ENCODE measurements around the gene C4BPA.

The C4BPA gene

DNA sequence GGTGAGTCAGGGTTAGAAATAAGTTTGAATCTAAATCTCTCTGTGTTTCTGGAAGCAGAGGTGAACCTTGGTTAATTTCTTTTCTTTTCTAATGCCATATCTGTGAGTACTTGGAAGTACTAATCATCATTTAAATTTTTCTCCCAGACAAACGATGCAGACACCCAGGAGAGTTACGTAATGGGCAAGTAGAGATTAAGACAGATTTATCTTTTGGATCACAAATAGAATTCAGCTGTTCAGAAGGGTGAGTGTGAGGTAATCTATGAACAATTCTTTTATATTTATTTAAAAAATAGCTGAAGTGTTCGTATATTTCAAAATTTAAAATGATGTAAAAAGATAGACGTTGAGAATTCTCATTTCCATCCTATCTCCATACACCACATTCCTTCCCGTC lies 11.2 kb downstream of the C4BPA start:
- Histone ChIP-seq H3K9me2 (replicated peaks; ENCODE audit: low read depth, low read length) (no peaks in the 10 kb centered on the region), H3K36me3 (ENCODE audit: insufficient read depth, low read length) (no peaks in the 10 kb centered on the region), H3K79me2 (ENCODE audit: insufficient read depth, low read length) (no peaks in the 10 kb centered on the region), H3K4me2 (ENCODE audit: low read depth, low read length, poor library complexity, severe bottlenecking) (no peak overlapping the region), H3K9ac (ENCODE audit: low read depth, low read length, poor library complexity, severe bottlenecking) (no peak overlapping the region), H2AFZ (ENCODE audit: low read length) (no peak overlapping the region), H3K4me3 (ENCODE audit: low read length, poor library complexity, severe bottlenecking) (no peak overlapping the region), H4K20me1 (ENCODE audit: insufficient read depth, low read length, poor library complexity, severe bottlenecking) (no peaks in the 10 kb centered on the region), H3K9me3 (ENCODE audit: insufficient read depth, low read depth, low read length) (no peaks in the 10 kb centered on the region), H3K4me1 (ENCODE audit: insufficient read depth, low read length, poor library complexity, severe bottlenecking) (no peaks in the 10 kb centered on the region), H3K27me3 (ENCODE audit: insufficient read depth, low read length, poor library complexity, severe bottlenecking) (no peaks in the 10 kb centered on the region), H3F3A (ENCODE audit: low read depth) (no peaks in the 10 kb centered on the region)
- no peak for TF ChIP-seq EZH2phosphoT487 (IDR thresholded peaks at IDR 0.05; ENCODE audit: borderline replicate concordance)
- TF ChIP-seq, protein P1, sequence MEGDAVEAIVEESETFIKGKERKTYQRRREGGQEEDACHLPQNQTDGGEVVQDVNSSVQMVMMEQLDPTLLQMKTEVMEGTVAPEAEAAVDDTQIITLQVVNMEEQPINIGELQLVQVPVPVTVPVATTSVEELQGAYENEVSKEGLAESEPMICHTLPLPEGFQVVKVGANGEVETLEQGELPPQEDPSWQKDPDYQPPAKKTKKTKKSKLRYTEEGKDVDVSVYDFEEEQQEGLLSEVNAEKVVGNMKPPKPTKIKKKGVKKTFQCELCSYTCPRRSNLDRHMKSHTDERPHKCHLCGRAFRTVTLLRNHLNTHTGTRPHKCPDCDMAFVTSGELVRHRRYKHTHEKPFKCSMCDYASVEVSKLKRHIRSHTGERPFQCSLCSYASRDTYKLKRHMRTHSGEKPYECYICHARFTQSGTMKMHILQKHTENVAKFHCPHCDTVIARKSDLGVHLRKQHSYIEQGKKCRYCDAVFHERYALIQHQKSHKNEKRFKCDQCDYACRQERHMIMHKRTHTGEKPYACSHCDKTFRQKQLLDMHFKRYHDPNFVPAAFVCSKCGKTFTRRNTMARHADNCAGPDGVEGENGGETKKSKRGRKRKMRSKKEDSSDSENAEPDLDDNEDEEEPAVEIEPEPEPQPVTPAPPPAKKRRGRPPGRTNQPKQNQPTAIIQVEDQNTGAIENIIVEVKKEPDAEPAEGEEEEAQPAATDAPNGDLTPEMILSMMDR (conservative IDR thresholded peaks at IDR 0.05; ENCODE audit: low read length), result no peak

GRCh38 chr1:207124389-207124788 lies 20.4 kb downstream of the C4BPA start:
- Histone ChIP-seq H4K20me1 (ENCODE audit: insufficient read depth, low read length, poor library complexity, severe bottlenecking) (no peaks in the 10 kb centered on the region), H3K79me2 (ENCODE audit: insufficient read depth, low read length) (no peaks in the 10 kb centered on the region), H3K9me3 (ENCODE audit: insufficient read depth, low read depth, low read length) (no peaks in the 10 kb centered on the region; the same call in 1 of the 2 replicates), H2AFZ (ENCODE audit: low read length) (no peak overlapping the region), H3K4me1 (ENCODE audit: insufficient read depth, low read length, poor library complexity, severe bottlenecking) (no peaks in the 10 kb centered on the region), H3K9ac (ENCODE audit: low read depth, low read length, poor library complexity, severe bottlenecking) (no peak overlapping the region), H3K36me3 (ENCODE audit: insufficient read depth, low read length) (no peaks in the 10 kb centered on the region), H3F3A (ENCODE audit: low read depth) (no peaks in the 10 kb centered on the region), H3K27me3 (ENCODE audit: insufficient read depth, low read length, poor library complexity, severe bottlenecking) (no peaks in the 10 kb centered on the region), H3K4me2 (ENCODE audit: low read depth, low read length, poor library complexity, severe bottlenecking) (no peak overlapping the region), H3K9me2 (replicated peaks; ENCODE audit: low read depth, low read length) (no peaks in the 10 kb centered on the region), H3K4me3 (ENCODE audit: low read length, poor library complexity, severe bottlenecking) (no peak overlapping the region)
- no peak for TF ChIP-seq EZH2phosphoT487 (IDR thresholded peaks at IDR 0.05; ENCODE audit: borderline replicate concordance)
- TF ChIP-seq, protein P1 (conservative IDR thresholded peaks at IDR 0.05; ENCODE audit: low read length), result no peak

DNA sequence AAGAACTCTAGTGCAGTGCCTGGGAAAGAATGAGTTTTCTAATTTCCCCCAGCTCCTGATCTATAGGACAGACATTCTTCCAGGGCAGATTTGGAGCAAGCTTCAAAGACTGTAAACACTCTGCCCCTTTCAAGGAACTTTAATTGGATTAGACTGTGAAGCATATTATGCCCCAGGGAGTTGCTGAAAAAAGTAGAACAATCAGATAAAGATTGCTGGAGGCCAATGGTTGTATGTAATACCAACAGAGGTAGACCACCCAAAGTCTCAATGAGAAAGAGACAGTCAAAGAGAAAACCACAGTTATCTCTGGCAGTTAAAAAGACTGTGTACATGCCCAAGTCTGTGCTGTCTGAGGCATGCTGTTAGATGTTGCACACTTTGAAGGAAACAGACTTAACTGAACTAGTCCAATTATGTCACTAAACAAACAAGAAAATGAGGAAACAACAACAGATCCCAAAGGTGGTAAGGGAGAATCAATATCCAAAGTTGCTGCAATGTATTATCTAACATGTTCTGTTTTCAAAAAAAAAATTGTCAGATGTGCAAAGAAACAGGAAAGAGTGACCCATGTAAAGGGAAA lies 24.4 kb downstream of the C4BPA start:
- no peaks in the 10 kb centered on the region for H3K27me3 ChIP-seq (ENCODE audit: insufficient read depth, low read length, poor library complexity, severe bottlenecking)
- H4K20me1 ChIP-seq (ENCODE audit: insufficient read depth, low read length, poor library complexity, severe bottlenecking), result no peaks in the 10 kb centered on the region
- TF ChIP-seq, protein P1 (conservative IDR thresholded peaks at IDR 0.05; ENCODE audit: low read length), result no peak
- TF ChIP-seq EZH2phosphoT487 (IDR thresholded peaks at IDR 0.05; ENCODE audit: borderline replicate concordance), result no peak
- no peaks in the 10 kb centered on the region for H3K9me2 ChIP-seq (replicated peaks; ENCODE audit: low read depth, low read length)
- H3F3A ChIP-seq (ENCODE audit: low read depth), result no peaks in the 10 kb centered on the region
- H2AFZ ChIP-seq (ENCODE audit: low read length), result no peak overlapping the region
- no peak overlapping the region for H3K9ac ChIP-seq (ENCODE audit: low read depth, low read length, poor library complexity, severe bottlenecking)
- H3K79me2 ChIP-seq (ENCODE audit: insufficient read depth, low read length), result no peaks in the 10 kb centered on the region
- H3K4me2 ChIP-seq (ENCODE audit: low read depth, low read length, poor library complexity, severe bottlenecking), result no peak overlapping the region
- H3K9me3 ChIP-seq (ENCODE audit: insufficient read depth, low read depth, low read length), result no peaks in the 10 kb centered on the region; the same call in 1 of the 2 replicates
- H3K36me3 ChIP-seq (ENCODE audit: insufficient read depth, low read length), result no peaks in the 10 kb centered on the region
- H3K4me3 ChIP-seq (ENCODE audit: low read length, poor library complexity, severe bottlenecking), result no peak overlapping the region
- H3K4me1 ChIP-seq (ENCODE audit: insufficient read depth, low read length, poor library complexity, severe bottlenecking), result no peaks in the 10 kb centered on the region
